Mucosa of stomach (tissue), 1 donor: ENCODE results near the gene PTGS2.
"Not testable (repeated sequence)": the region's sequence is repeated elsewhere in the genome, so short reads cannot be mapped to it uniquely, and the experiment has no call there.

Source experiments
- H3K27me3 ChIP-seq: one replicate; pipeline ENCODE4 v1.7.0; 2013; ENCODE audit warnings: mild to moderate bottlenecking, low read length; ENCODE audit not compliant: control insufficient read depth, insufficient read depth
- H3K36me3 ChIP-seq: one replicate; pipeline ENCODE4 v1.7.0; 2013; ENCODE audit warnings: low read length; ENCODE audit not compliant: control insufficient read depth, insufficient read depth
- H3K4me1 ChIP-seq: one replicate; pipeline ENCODE4 v1.7.0; 2013; ENCODE audit warnings: mild to moderate bottlenecking, low read length; ENCODE audit not compliant: control insufficient read depth, insufficient read depth
- H3K4me3 ChIP-seq: one replicate; pipeline ENCODE4 v1.7.0; 2013; ENCODE audit warnings: low read length
- H3K9ac ChIP-seq: one replicate; pipeline ENCODE4 v1.7.0; 2013; ENCODE audit warnings: mild to moderate bottlenecking, low read length, moderate library complexity
- H3K9me3 ChIP-seq: one replicate; pipeline ENCODE4 v1.7.0; 2013; ENCODE audit warnings: mild to moderate bottlenecking, low read length, moderate library complexity; ENCODE audit not compliant: control insufficient read depth
- donor health status: Pancreatic carcinoma.

The PTGS2 gene

DNA sequence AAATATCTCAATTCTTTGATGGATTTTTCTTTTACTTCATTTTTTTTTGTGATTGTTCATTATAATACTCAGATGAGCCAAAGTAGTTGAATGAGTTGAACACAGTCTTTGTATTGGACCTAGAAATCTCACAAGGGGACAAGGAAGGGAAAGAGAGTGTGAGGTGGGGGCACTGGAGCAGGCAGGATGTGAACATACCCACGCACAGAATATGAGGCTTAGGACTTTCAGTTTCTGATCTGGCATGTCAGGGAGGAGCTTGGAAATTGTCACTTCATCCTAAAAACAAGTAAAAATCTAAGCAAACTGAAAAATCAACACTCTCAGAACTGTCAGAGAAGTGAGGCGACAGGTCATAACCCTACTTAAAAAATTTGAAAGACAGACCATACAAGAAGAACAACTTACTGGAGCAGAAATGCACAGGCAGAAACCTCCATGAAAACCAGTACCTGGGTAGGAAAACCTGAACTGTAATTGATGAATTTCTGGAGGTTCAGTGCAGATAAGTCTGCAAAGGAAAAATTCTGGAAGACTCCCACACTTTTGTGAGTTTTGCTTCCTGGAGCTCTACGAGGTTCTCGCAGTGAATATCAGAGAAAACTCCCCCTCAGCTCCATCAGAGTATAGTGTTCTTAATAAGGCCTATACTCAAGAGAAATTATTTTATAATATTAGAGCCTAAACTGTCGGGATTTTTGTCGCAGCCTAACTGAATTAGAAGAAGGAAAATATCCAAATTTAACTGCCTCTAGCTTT lies 3.6 kb upstream of the PTGS2 start:
- no peaks in the 10 kb centered on the region for H3K9me3 ChIP-seq
- no peaks in the 10 kb centered on the region for H3K36me3 ChIP-seq
- H3K27me3 ChIP-seq = peaks cover 15% of the 10 kb centered on the region
- no peak overlapping the region for H3K4me3 ChIP-seq
- peaks cover 6% of the 10 kb centered on the region for H3K4me1 ChIP-seq
- no peak overlapping the region for H3K9ac ChIP-seq

DNA sequence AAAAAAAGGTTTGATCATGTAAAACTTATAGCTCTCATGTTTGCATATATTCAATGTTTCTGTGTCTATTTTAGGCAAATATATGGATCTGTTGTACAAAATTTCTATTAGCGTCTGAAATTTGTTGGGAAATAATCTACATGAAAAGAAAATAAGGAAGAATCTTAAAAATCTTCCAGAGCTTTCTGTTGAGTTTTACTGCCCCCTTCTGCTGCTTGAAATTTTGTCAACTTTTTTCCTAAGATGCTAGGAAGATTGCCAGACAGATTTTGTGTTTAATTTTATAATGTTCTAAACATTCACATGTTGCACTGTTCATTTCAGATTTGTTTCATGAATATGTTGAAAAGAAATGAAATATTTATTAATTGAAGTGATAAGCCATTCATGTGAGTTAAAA lies 2.5 kb upstream of the PTGS2 start:
- no peaks in the 10 kb centered on the region for H3K9me3 ChIP-seq
- H3K9ac ChIP-seq = no peak overlapping the region
- H3K4me1 ChIP-seq = peaks cover 6% of the 10 kb centered on the region
- H3K36me3 ChIP-seq = no peaks in the 10 kb centered on the region
- H3K27me3 ChIP-seq = peaks cover 15% of the 10 kb centered on the region
- no peak overlapping the region for H3K4me3 ChIP-seq

DNA sequence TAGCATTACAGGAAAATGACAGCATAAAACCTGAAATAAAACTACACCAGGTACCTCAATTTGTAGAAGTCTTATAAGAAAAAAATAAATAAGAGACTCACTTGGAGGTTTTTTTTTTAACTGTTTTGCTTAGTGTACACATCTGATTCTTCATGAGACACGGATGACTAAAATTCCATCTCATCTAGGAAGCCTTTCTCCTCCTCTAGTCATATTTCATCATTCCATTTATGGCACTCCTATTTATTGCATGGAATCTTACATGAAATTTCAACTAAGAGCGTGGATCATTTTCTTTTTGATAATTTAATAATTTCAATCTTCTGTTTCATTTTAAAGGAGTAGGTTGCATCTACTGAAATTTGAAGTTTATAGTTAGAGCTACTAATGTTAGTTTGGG lies 1.6 kb upstream of the PTGS2 start:
- Histone ChIP-seq H3K9me3 (no peaks in the 10 kb centered on the region), H3K27me3 (peaks cover 15% of the 10 kb centered on the region), H3K36me3 (no peaks in the 10 kb centered on the region), H3K9ac (no peak overlapping the region), H3K4me3 (no peak overlapping the region), H3K4me1 (peaks cover 6% of the 10 kb centered on the region)

DNA sequence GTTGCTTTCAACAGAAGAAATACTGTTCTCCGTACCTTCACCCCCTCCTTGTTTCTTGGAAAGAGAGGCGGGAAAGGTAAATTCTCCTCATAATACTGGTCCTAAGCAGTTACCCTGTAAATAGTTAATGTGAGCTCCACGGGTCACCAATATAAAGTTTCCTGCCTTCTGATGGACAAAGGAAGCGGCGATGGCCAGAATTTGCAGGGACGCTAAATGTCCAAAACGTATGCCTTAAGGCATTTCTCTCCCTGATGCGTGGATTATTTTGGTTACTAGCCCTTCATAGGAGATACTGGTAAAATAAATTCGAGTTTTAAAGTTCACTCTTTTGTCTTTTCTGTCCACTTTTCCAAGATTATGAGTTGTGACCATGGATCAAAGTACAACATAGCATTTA lies 898 bp upstream of the PTGS2 start:
- H3K9me3 ChIP-seq = no peaks in the 10 kb centered on the region
- peaks cover 6% of the 10 kb centered on the region for H3K4me1 ChIP-seq
- H3K4me3 ChIP-seq = no peak overlapping the region
- H3K36me3 ChIP-seq = no peaks in the 10 kb centered on the region
- peaks cover 15% of the 10 kb centered on the region for H3K27me3 ChIP-seq
- H3K9ac ChIP-seq = peak overlapping the region; percentile 78

DNA sequence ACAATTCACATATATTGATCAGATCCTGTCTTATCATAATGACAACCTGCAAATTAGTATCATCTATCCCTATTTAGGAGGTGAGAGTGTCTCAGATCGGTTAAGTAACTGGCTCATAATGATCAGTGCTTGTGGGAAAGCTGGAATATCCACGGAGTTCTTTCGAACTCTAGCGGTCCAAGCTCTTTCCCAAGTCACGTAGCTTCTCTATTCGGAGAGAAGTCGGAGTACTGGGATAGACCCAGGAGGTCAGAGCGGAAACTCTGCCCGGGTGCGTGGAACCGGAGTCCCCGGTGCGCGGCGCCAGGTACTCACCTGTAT lies 339 bp downstream of the PTGS2 start:
- H3K4me1 ChIP-seq = peaks cover 6% of the 10 kb centered on the region

DNA sequence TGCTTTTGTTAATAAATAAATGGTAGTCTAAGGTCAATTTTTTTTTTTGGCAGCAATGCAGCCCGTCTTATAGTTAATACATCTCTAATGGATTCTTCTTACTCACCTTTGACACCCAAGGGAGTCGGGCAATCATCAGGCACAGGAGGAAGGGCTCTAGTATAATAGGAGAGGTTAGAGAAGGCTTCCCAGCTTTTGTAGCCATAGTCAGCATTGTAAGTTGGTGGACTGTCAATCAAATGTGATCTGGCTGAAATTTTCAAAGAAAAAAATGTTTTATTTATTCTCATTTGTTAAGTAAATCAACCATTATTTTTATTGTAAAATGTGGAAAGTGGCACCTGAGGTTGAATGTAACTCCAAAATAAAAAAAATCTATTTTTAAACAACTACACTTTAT lies 2.1 kb downstream of the PTGS2 start:
- H3K27me3 ChIP-seq = peaks cover 15% of the 10 kb centered on the region
- H3K4me3 ChIP-seq = no peak overlapping the region
- H3K9ac ChIP-seq = no peak overlapping the region
- no peaks in the 10 kb centered on the region for H3K36me3 ChIP-seq
- H3K9me3 ChIP-seq = no peaks in the 10 kb centered on the region
- H3K4me1 ChIP-seq = peaks cover 6% of the 10 kb centered on the region

More for the DNA sequence above, 339 bp downstream of the PTGS2 start:
- Histone ChIP-seq H3K9ac (peak overlapping the region; percentile 78), H3K36me3 (no peaks in the 10 kb centered on the region), H3K27me3 (peaks cover 15% of the 10 kb centered on the region), H3K9me3 (no peaks in the 10 kb centered on the region), H3K4me3 (peak overlapping the region; percentile 63)

DNA sequence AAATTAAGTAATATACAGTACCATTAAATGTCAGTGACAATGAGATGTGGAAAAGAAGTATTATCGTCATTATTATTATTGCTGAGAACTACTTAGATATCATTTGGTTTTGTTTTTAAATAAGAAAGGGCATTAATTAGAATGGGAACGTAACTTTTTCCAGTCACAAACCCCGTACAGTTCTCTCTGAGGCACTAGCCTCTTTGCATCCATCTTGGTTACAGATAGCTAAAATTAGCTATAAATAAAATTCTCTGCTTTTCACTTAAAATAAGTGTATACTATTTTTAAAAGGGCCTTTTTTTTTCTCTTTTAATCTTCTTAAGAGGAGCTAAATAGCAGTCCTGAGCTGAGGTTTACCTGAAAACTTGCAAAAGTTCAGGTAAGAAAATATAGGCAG lies 7.6 kb downstream of the PTGS2 start:
- Histone ChIP-seq H3K4me3 (no peak overlapping the region), H3K36me3 (no peaks in the 10 kb centered on the region), H3K9ac (no peak overlapping the region), H3K27me3 (no peaks in the 10 kb centered on the region), H3K9me3 (no peaks in the 10 kb centered on the region), H3K4me1 (no peaks in the 10 kb centered on the region)

DNA sequence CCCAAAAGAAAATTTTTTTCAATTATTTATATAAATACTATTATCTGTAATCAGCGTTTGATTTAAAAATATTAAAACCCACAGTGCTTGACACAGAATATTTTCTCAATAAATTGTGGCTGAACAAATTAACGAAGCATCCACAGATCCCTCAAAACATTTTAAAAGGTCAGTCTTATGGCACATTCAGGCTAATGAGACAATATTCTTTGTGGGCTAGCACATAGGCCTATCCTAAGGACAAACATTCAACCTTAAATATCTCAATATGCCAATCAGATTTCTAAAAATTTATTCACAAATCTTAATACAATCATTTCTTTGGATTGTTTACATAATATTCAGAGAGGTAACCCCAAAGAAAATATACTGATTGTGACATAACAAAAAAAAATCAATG lies 8.1 kb downstream of the PTGS2 start:
- Histone ChIP-seq H3K36me3 (no peaks in the 10 kb centered on the region), H3K4me1 (no peaks in the 10 kb centered on the region), H3K9ac (no peak overlapping the region), H3K9me3 (no peaks in the 10 kb centered on the region), H3K27me3 (no peaks in the 10 kb centered on the region), H3K4me3 (no peak overlapping the region)

DNA sequence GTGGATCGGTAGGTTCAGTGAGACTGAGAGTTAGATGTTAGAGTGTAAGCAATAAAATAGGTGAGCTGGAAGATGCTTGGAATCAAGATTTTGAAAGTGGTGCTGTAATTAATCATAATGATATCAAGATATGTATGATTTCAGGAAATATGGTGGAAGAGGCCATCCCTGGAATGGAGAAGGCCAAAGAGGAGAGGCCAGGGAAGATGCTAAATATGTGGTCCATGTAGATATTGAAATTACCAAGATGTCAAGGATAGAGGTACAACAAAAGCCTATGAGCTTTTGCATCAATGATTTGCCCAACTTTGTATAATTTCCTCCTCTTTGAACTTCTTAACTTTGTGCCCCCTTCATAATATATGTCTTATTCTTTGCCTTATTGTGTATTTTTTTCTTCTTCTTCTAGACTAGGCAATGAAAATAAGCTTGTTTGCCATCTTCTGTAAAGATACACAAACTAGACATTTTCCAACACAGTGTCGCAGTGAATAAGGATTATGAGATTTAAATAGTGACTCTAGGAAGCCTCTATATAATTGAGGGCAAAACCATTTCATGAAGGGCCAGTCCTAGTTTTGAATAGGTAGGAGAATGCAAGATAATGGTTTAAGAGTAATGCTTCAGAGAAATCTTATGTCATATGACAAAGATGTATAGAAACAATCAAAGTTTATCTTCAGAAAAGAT lies 8.9 kb downstream of the PTGS2 start:
- no peaks in the 10 kb centered on the region for H3K9me3 ChIP-seq
- H3K4me3 ChIP-seq = no peak overlapping the region
- no peaks in the 10 kb centered on the region for H3K36me3 ChIP-seq
- no peak overlapping the region for H3K9ac ChIP-seq
- H3K27me3 ChIP-seq = no peaks in the 10 kb centered on the region
- H3K4me1 ChIP-seq = no peaks in the 10 kb centered on the region

DNA sequence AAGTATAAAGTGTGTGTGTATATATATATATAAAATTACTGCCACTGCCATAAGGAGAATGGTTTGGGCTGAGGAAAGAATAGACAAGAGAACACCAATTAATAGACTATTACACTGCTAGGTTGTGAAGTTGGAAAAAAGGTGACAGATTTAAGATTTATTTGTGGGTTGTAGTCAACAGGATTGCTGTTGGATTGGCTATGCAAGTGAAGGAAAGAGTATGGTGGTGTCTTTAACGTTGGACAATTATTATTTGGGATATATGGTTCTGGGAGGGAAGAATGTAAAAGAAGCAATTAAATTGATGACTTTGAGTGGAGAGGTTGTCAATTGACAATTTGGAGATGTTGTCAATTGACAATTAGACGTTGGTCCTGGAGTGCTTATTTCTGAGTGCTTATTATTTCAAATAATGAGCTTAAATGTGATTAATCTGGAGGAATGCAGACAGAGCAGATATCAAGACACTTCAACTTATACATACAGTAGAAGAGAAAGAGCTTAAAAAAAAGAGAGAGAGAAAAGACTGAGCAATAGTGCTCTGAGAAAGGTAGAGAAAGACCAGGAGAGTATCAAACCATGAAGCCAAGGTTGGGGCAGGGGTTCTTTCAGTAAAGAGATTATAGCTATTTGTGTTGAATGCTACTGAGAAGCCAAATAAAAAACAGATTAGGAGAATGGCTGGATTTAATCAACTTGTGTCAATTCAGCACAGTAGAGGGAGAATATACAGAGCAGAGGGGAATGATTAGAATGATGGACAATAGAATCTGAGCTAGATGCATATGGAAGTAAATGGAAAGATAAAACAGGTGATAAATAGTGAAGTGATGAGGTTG lies 9.7 kb downstream of the PTGS2 start:
- Histone ChIP-seq H3K27me3 (no peaks in the 10 kb centered on the region), H3K4me1 (no peaks in the 10 kb centered on the region), H3K9ac (no peak overlapping the region), H3K4me3 (no peak overlapping the region), H3K9me3 (no peaks in the 10 kb centered on the region), H3K36me3 (no peaks in the 10 kb centered on the region)

DNA sequence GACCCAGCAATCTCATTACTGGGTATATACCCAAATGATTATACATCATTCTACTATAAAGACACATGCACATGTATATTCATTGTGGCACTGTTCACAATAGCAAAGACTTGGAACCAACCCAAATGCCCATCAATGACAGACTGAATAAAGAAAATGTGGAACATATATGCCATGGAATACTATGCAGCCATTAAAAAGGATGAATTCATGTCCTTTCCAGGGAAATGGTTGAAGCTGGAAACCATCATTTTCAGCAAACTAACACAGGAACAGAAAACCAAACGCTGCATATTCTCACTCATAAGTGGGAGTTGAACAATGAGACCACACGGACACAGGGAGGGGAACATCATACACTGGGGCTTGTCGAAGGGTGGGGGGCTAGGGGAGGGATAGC lies 10.4 kb downstream of the PTGS2 start:
- not testable (repeated sequence) for H3K36me3 ChIP-seq, H3K9me3 ChIP-seq, H3K4me3 ChIP-seq, H3K27me3 ChIP-seq, H3K9ac ChIP-seq, H3K4me1 ChIP-seq

DNA sequence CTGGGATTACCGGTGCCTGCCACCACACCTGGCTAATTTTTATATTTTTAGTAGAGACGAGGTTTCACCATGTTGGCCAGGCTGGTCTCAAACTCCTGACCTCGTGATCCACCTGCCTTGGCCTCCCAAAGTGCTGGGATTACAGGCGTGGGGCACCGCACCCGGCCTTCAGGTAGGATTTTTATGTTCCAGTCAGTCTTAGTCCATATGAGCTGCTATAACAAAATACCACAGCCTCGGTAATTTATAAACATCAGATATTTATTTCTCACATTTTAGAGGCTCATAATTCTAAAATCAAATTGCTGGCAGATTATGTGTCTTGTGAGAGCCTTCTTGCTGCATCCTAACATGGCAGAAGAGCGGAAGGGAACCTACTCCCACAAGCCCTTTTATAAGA lies 16.0 kb downstream of the PTGS2 start:
- H3K27me3 ChIP-seq, H3K4me1 ChIP-seq, H3K4me3 ChIP-seq, H3K36me3 ChIP-seq, H3K9me3 ChIP-seq, H3K9ac ChIP-seq: not testable (repeated sequence)
